Skeletal muscle satellite cell (primary cell): ENCODE measurements around the gene RNU1-4. TPM values are rescaled to one million over a fixed set of nuclear protein-coding genes. Genes with fewer than 3 reads are reported as not detected.
"Not testable (repeated sequence)": the region's sequence is repeated elsewhere in the genome, so short reads cannot be mapped to it uniquely, and the experiment has no call there.

Source experiments
- H3K27me3 ChIP-seq: 2 replicates; pipeline ENCODE4 v1.7.0; 2013; ENCODE audit warnings: low read length; ENCODE audit not compliant: control insufficient read depth, insufficient read depth
- H3K36me3 ChIP-seq: 2 replicates; pipeline ENCODE4 v1.7.0; 2013; ENCODE audit warnings: mild to moderate bottlenecking, control low read depth, low read length; ENCODE audit not compliant: insufficient read depth
- H3K4me1 ChIP-seq: 2 replicates; pipeline ENCODE4 v1.7.0; 2013; ENCODE audit warnings: low read length; ENCODE audit not compliant: control insufficient read depth, insufficient read depth
- H3K4me2 ChIP-seq: 2 replicates; pipeline ENCODE4 v1.7.0; 2013; ENCODE audit warnings: mild to moderate bottlenecking, low read length
- H3K4me3 ChIP-seq: 2 replicates; pipeline ENCODE4 v1.7.0; 2013; ENCODE audit warnings: low read length
- H3K9ac ChIP-seq: 2 replicates; pipeline ENCODE4 v1.7.0; 2013; ENCODE audit warnings: mild to moderate bottlenecking, low read depth, low read length, moderate library complexity
- H3K9me3 ChIP-seq: replicated peaks from 2 replicates; pipeline ENCODE4 v1.7.0; 2013; ENCODE audit warnings: mild to moderate bottlenecking, control low read depth, low read length
- small RNA-seq: library from RNA; depleted of rRNA; stranded (forward); fragments of <200 nt; gene quantifications from one replicate; pipeline ENCODE3, GENCODE V24; 2012

The RNU1-4 gene

GRCh38 chr1:16781033-16781432 is 40.7 kb downstream of the RNU1-4 start:
- H3K9ac ChIP-seq, H3K9me3 ChIP-seq, H3K36me3 ChIP-seq, H3K4me3 ChIP-seq, H3K4me2 ChIP-seq, H3K27me3 ChIP-seq, H3K4me1 ChIP-seq: not testable (repeated sequence)

- not testable (repeated sequence) for H3K36me3 ChIP-seq, H3K9me3 ChIP-seq, H3K4me3 ChIP-seq, H3K4me1 ChIP-seq, H3K4me2 ChIP-seq, H3K9ac ChIP-seq, H3K27me3 ChIP-seq
These were observed 41.3 kb downstream of the RNU1-4 start for GRCh38 chr1:16781625-16782024.

GRCh38 chr1:16784955-16785354 is 44.6 kb downstream of the RNU1-4 start:
- H3K4me2 ChIP-seq, H3K4me3 ChIP-seq, H3K9me3 ChIP-seq, H3K36me3 ChIP-seq, H3K9ac ChIP-seq, H3K4me1 ChIP-seq, H3K27me3 ChIP-seq: not testable (repeated sequence)

- H3K4me1 ChIP-seq, H3K36me3 ChIP-seq, H3K4me3 ChIP-seq, H3K4me2 ChIP-seq, H3K27me3 ChIP-seq, H3K9me3 ChIP-seq, H3K9ac ChIP-seq: not testable (repeated sequence)
These were observed 46.0 kb downstream of the RNU1-4 start for GRCh38 chr1:16786362-16786761.

- H3K4me2 ChIP-seq, H3K4me1 ChIP-seq, H3K36me3 ChIP-seq, H3K9ac ChIP-seq, H3K4me3 ChIP-seq, H3K27me3 ChIP-seq, H3K9me3 ChIP-seq: not testable (repeated sequence)
These were observed 46.9 kb downstream of the RNU1-4 start for GRCh38 chr1:16787175-16787574.

- not testable (repeated sequence) for H3K36me3 ChIP-seq, H3K4me2 ChIP-seq, H3K4me1 ChIP-seq, H3K27me3 ChIP-seq, H3K4me3 ChIP-seq, H3K9me3 ChIP-seq, H3K9ac ChIP-seq
These were observed 47.4 kb downstream of the RNU1-4 start for GRCh38 chr1:16787711-16788110.

Small RNA genes within 50 kb of the gene (small RNA-seq; reads per million reads assigned to genes)
- not detected for gene RNU1-4
